ENCODE measurements around the gene MYL5. TPM values are rescaled to one million over a fixed set of nuclear protein-coding genes. Genes with fewer than 3 reads are reported as not detected.

MYL5 gene
- total and polyA plus RNA-seq, 10 of the 15 experiments (the other 5 are each of a cell fraction or from before 2014, with no cell fraction given): 1.2 to 13.8 (median 7.1) TPM

GRCh38 chr4:675980-676870 is 1.9 kb downstream of the MYL5 start:
- BruUV-seq (replicated peaks): TSS peak; percentile 78
- ChIA-PET POLR2A (interaction anchor here (0.5 to 2.6 kb wide), 5 partner anchors 12 to 246 kb away, joined by 4 to 14 read pairs (median 7); no protein-coding TSS in a partner anchor), RAD21 (ENCODE audit: unreplicated experiment) (interaction anchor here (0.7 to 1.3 kb wide), 6 partner anchors 12 to 311 kb away, joined by 3 to 5 read pairs (median 4); partner anchors contain the start of gene IDUA), SMC1A (ENCODE audit: uncharacterized antibody, unreplicated experiment) (interaction anchor here (1.0 to 1.5 kb wide), 3 partner anchors 23 to 104 kb away, joined by 3 read pairs; no protein-coding TSS in a partner anchor), CTCF (interaction anchor here (0.9 to 2.3 kb wide), 5 partner anchors 8 to 311 kb away, joined by 3 to 8 read pairs (median 4); partner anchors contain the start of gene IDUA)
- no peaks in the 10 kb centered on the region for H3K27me3 ChIP-seq (replicated peaks in 1 of 2; ENCODE audit: control insufficient read depth in 2 of 2, insufficient read depth in 2 of 2, low read length in 1 of 2)
- peak overlapping the region; percentile 85 for H3K4me3 ChIP-seq
- H3K79me2 ChIP-seq (ENCODE audit: control insufficient read depth, insufficient read depth, low read length): peaks cover 24% of the 10 kb centered on the region
- H4K20me1 ChIP-seq (ENCODE audit: control insufficient read depth, insufficient read depth): no peaks in the 10 kb centered on the region
- H3K9ac ChIP-seq (ENCODE audit: control insufficient read depth, insufficient read depth, low read length): peak overlapping the region; percentile 53
- peaks cover 38% of the 10 kb centered on the region for H3K4me1 ChIP-seq (ENCODE audit: control insufficient read depth, insufficient read depth, low read length)
- H3K4me2 ChIP-seq (ENCODE audit: control insufficient read depth, insufficient read depth): peak overlapping the region; percentile 96
- 6% methylated on average over 19 of the region's 19 CpGs for WGBS (ENCODE audit: insufficient coverage, insufficient replicate concordance, low lambda C conversion rate, missing lambda C conversion rate)
- intact Hi-C loops (cut with micrococcal nuclease; ENCODE audit: unreplicated experiment) (loop anchor here (2.0 to 10.0 kb wide), 4 partner anchors 23 to 431 kb away; partner anchors contain the start of genes GAK and TMEM175), in situ Hi-C loops (cut with MboI) (no loop called here)
- peaks cover 4 to 7% of the 10 kb centered on the region in 2 experiments for H3K36me3 ChIP-seq (ENCODE audit: control insufficient read depth in 2 of 2, insufficient read depth in 2 of 2, low read length in 1 of 2)
- FAIRE-seq: peak; percentile 71
- no peak for DNase-seq (ENCODE audit: low read depth, low spot score)
- peak; percentile 54 for ATAC-seq
- no peaks in the 10 kb centered on the region for H3K9me3 ChIP-seq (replicated peaks; ENCODE audit: control insufficient read depth, insufficient read depth, low read length)
- peak overlapping the region; percentile 34; the same call in 1 of the 2 replicates for H2AFZ ChIP-seq (ENCODE audit: control insufficient read depth, low read depth, low read length)
- peak overlapping the region; percentile 92 for H3K27ac ChIP-seq (ENCODE audit: control insufficient read depth, insufficient read depth)
- TF ChIP-seq BCL3 (IDR thresholded peaks at IDR 0.05; ENCODE audit: borderline replicate concordance, insufficient read depth, low read depth, low read length, poor library complexity, severe bottlenecking) (no peak), MTA2 (IDR thresholded peaks at IDR 0.05; ENCODE audit: low read depth) (no peak), ZBTB11 (CRISPR knock-in tag; IDR thresholded peaks at IDR 0.05) (no peak), FOS (IDR thresholded peaks at IDR 0.05; ENCODE audit: borderline replicate concordance, extremely low read depth, insufficient read length) (no peak), RUNX3 (IDR thresholded peaks at IDR 0.05; ENCODE audit: low read length) (no peak), CBFB (IDR thresholded peaks at IDR 0.05; ENCODE audit: low read depth) (0 out of 2 replicates have a peak, but pooled peaks have one; percentile 21), TBL1XR1 (IDR thresholded peaks at IDR 0.05; ENCODE audit: low read depth, low read length) (no peak), SIN3A (IDR thresholded peaks at IDR 0.05; ENCODE audit: low read depth, low read length) (no peak), SUZ12 (IDR thresholded peaks at IDR 0.05; ENCODE audit: unreplicated experiment) (no peak), CEBPB (IDR thresholded peaks at IDR 0.05; ENCODE audit: borderline replicate concordance in 1 of 2, low read depth in 2 of 2, low read length in 2 of 2) (no peak), ESRRA (IDR thresholded peaks at IDR 0.05; ENCODE audit: low read length) (no peak), EP300 (IDR thresholded peaks at IDR 0.05; ENCODE audit: borderline replicate concordance in 1 of 2, control insufficient read depth in 1 of 2, low read depth in 2 of 2, low read length in 2 of 2) (no peak), TCF7 (IDR thresholded peaks at IDR 0.05; ENCODE audit: borderline replicate concordance) (no peak), ATF7 (IDR thresholded peaks at IDR 0.05; ENCODE audit: low read depth) (0 out of 2 replicates have a peak, but pooled peaks have one; percentile 19), WRNIP1 (IDR thresholded peaks at IDR 0.05; ENCODE audit: borderline replicate concordance, low read depth, low read length) (no peak), BMI1 (IDR thresholded peaks at IDR 0.05; ENCODE audit: borderline replicate concordance) (no peak), BCL11A (IDR thresholded peaks at IDR 0.05; ENCODE audit: low read depth, low read length) (no peak), JUNB (IDR thresholded peaks at IDR 0.05) (no peak)

Data from GM12878 (cell line).